H4 (cell line): ENCODE data around the gene OVOL2. TPM values are rescaled to one million over a fixed set of nuclear protein-coding genes. Genes with fewer than 3 reads are reported as not detected.
"Not testable (repeated sequence)": the region's sequence is repeated elsewhere in the genome, so short reads cannot be mapped to it uniquely, and the experiment has no call there.

Experiments used
- DNase-seq: peaks from one replicate; pipeline ENCODE4 v3.0.0-alpha.2; 2015; ENCODE audit warnings: low spot score
- total RNA-seq: library from RNA; depleted of rRNA; stranded (reverse); fragments of >200 nt; shearing (Covaris generic); gene quantifications from 2 replicates; pipeline ENCODE4 v1.2.3, GENCODE V29; 2014; rRNA removed

OVOL2 gene
- total RNA-seq, result 0.47 and 1.5 TPM in 2 replicates

DNA sequence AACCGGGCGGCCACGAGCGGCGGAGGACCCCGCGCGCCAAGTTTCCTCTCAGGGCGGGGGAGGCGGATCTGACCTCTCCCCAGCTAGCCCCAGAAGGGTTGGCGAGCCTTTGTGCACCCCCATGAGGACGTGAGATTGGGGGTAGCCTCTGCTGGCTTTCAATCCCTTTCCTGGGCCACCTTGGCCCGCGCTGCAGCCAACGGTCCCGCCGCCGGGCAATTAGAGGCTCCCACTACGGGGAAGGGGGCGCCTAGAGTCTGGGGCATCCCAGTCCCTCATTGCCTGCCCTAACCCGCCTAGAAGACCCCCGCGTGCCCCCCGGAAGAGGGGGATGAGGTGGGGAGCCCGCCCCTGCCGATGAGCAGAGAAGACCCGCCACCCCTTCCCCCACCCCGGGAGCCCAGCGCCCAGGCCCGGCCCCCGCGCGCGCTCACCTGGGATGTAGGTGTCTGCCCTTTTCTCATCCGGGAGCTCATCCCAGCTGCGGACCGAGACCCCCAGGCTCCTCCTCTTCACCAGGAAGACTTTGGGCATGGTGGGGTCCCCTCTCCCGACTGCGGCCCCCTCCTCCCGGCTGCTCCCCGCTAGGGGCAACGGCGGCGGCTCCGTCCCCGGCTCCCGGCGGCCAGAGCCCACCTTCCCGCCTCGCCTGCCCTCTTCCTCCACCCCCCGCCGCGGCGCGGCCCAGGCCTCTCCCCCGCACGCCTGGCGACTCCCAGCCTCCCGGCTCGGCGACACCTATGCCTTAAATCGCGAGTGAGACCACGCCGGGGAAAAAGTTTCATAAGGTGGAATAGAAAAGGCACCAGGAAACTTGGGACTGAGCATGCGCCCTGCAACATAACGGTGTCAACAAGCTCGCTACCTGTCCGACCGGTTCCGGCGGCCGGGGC is at the start of gene OVOL2:
Gene OVOL2, minus strand, starts transcription at position 816 of the 893 bp plus-strand sequence. Its CDS starts 282 bp downstream, at position 534.
- DNase-seq, result no peak

DNA sequence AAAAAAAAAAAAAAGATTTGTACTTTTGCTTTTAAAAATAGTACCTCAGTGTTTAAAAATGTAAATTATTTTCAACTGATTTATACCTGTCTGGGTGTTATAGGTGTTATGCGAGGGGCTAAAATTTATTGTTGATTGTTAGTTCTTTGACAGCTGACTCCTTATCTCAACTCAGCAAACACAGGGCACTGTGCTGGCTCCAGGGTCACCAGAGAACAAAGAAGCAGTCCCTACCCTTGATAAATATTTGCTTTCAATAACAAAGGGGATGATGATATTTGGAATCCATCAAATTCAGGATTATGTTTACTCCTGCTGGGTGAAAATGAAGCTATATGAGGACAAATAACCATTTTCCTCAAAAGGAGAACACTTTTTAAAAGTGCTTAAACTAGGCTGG is 45.8 kb upstream of the OVOL2 start:
- no peak for DNase-seq

DNA sequence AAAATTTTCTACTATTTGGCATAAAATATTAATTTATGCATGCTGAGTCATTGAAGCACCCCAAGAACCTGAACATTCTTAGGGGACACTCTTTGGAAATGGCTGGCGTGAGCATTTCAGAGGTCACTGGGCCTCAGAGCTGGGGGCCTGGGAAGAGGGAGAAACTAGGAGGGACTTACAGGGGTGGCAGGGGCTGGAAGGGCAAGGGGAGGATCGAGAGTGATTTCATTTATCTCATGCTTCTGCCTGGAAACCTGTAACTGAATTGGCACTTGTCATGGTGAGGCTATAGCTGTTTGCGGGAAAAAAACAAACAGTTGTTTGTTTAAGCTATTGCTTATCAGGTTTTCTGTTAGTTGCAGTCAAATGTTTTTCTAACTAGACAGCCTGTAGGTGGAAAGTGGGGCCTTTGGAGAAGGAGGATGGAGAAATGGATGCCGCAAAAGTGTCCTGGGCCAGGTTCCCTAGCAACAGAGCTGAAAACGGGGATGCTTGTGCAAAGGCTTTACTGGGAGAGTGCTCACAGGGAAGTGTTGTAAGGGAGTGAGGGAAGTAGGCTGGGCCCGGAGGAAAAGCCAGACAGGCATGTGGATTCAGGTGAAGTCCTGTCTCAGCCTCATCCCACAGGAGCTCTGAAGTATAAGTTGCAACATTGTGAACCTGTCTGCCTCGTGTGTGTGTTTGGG is 43.6 kb upstream of the OVOL2 start:
- no peak for DNase-seq

DNA sequence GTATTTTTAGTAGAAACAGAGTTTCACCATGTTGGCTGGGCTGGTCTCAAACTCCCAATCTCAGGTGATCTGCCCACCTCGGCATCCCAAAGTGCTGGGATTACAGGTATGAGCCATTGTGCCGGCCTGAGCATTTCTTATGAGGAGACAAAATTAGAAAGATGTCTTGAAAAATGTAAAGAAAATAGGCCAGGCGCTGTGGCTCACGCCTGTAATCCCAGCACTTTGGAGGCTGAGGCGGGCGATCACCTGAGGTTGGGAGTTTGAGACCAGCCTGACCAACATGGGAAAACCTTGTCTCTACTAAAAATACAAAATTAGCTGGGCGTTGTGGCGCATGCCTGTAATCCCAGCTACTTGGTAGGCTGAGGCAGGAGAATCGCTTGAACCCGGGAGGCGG is 42.9 kb upstream of the OVOL2 start:
- not testable (repeated sequence) for DNase-seq

DNA sequence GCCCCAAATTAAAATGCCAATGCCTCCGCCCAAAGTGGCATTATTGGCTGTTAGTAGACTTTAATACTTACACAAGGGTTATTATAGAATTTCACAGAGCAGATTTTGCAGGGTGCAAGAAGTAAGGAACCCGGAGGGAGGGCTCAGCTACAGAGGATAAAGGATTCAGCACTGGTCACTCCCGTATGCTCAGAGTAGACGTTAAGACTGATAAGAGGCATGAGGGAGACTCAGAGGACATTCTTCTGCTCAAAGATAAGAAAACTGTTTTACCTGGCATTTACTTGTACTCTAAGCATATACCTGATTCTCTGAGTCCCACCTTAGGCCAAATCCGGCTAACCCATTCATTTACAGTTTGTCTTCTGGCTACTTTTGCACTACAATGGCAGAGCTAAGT is 36.5 kb upstream of the OVOL2 start:
- no peak for DNase-seq

DNA sequence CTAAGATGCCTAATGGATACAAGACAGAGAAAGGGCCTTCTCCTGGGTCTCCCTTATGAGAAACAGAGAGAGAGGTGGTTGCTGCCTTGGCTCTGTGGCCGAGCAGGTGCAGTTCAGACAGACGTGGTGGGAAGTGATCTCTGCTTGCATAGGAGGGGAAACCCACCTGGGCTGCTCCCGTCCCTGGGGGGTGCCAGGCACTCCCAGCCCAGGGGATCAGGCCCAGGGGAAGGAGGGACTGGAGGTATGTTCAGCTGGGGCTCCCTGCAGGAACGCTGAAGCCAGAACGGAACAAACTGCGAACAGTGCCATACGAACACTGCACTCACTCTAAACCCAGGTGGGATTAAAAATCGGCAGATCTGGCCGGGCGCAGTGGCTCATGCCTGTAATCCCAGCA is 35.7 kb upstream of the OVOL2 start:
- no peak for DNase-seq

DNA sequence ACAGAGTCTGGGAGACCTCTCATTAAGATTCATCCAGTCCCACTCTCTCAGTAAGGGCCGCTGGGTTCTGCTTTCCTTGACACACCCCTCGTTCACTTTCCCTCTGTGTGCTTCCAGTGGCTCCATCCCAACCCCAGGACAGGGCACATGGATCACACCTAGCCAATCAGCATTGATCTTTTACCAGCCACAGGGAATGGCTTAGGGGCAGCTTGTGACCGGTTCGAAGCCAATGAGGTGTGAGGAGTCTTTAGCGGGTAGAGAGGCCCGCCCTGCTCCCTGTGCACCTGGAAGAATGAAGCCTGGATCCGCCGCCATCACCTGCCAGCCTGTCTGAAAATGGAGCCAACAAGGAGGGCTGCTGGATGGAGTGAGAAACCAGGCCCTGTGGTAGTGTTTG is 35.2 kb upstream of the OVOL2 start:
- DNase-seq, result no peak

DNA sequence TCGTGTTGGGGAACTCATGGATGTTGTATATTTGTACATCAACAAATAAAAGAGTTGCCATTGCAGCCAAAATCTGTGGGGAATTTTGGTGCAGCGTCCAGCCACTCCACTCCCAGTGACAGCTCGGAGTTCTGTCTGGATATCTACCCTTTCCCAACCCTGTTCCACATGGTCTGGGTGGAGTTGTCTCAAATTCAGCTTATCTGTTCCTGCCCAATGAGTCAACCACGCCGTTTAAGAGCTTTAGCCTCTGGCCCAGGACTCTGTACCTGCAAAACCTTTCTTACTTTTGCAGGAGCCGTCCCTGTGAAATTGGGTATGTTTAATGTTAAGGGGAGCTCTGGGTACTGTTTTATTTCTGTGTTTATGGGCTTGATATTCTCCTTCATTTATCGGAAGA is 33.9 kb upstream of the OVOL2 start:
- DNase-seq, result no peak

DNA sequence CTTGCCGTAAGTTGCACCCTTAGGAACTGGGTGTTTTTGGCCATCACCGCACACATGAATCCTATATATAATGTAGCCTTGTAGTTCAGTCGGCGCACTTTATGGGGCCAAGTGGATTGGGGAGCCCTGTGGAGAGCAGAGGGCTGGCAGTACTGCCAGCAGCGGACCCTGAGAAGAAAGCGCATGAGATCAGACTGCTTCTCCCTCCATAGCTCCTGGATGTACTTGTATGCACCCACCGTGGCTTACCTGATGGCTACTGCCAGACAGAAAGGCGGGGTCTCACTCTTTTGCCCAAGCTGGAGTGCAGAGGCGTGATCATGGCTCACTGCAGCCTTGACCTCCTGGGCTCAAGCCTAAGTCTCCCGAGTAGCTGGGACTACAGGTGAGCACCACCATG is 32.8 kb upstream of the OVOL2 start:
- no peak for DNase-seq

DNA sequence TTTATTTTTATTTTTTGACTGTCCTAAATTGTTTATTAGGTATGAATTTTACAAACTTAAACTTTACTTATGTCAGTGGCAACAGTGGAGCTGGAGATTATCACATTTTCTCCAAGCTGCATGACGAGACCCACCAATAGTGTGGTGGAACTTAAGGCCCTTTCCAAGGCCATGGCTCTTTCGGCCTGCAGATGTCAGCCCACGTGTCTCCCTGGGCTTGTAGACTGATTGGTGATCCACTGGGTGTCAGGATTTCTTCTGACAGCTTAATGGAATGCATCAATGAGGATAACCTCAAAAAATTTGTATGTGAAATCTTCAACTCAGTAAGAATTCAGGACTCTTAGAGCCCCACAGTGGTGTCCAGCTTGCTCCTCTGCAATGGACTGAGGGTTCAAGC is 32.3 kb upstream of the OVOL2 start:
- no peak for DNase-seq

DNA sequence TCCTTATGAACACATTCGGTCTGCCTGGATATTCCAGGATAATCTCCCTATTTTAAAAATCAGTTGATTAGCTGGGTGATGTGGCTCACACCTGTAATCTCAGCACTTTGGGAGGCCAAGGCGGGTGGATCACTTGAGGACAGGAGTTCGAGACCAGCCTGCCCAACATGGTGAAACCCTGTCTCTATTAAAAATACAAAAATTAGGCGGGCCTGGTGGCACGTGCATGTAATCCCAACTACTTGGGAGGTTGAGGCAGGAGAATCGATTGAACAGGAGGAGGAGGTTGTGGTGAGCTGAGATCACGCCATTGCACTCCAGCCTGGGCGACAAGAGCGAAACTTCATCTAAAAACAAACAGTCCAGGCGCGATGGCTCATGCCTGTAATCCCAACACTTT is 31.1 kb upstream of the OVOL2 start:
- not testable (repeated sequence) for DNase-seq

DNA sequence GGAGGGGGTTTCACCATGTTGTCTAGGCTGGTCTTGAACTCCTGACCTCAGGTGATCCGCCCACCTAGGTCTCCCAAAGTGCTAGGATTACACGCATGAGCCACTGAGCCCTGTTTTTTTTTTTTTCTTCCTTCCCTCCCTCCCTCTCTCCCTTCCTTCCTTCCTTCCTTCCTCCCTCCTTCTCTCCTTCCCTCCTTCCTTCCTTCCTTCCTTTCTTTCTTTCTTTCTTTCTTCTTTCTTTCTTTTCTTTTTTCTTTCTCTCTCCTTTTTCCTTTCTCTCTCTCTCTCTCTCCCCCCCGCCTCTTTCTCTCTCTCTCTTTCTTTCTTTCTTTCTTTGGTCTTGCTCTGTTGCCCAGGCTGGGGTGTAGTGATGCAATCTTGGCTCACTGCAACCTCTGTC is 30.6 kb upstream of the OVOL2 start:
- DNase-seq, result not testable (repeated sequence)

DNA sequence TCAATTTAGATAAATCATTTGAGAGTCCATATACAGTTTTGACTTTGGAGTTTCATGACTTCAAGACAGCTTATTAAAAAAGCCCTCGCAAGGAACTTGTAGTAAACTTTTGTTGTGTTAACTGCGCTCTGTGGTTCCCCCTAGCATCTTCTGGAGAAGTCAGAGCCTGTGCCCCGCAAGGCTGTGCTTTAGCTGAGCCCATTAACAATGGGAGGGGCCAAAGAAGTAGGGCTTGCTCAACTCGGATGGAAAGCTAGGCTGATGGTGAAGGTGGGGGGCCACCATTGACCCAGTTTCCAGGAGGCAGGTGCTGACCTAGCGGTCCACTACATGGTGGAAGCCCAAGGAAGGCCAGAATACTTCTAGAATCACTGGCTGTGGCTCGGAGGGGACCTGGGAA is 29.3 kb upstream of the OVOL2 start:
- DNase-seq, result no peak

DNA sequence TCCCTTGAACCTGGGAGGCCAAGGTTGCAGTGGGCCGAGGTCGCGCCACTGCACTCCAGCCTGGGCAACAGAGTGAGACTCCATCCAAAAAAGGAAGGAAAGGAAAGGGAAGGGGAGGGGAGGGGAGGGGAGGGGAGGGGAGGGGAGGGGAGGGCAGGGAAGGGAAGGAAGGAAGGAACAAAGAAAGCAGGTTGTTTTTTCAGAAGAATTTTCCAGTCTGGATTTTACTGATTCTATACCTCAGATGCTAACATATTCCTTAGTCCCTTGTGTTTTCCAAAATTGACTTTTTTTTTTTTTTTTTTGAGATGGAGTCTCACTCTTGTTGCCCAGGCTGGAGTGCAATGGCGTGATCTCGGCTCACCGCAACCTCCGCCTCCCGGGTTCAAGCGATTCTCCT is 23.1 kb upstream of the OVOL2 start:
- not testable (repeated sequence) for DNase-seq

DNA sequence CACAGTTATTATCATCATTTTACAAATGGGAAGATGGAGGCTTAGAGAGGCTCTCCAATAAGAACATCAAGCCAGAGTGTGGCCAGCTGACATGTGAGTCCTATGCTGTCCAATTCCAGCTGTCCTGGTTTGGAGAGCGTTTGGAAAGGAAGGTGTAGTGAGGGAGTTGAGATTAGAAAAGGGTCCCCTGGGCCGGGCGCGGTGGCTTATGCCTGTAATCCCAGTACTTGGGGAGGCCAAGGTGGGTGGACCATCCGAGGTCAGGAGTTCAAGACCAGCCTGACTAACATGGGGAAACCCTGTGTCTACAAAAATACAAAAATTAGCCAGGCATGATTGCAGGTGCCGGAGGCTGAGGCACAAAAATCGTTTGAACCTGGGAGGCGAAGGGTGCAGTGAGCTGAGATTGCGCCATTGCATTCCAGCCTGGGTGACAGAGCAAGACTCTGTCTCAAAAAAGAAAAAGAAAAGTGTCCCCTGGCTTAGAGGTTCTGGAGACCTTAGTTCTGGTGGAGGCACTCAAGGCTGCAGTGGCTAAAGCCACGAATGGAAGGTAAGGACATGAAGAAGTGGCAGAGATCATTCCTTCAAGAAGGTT is 22.1 kb upstream of the OVOL2 start:
- DNase-seq, result no peak

DNA sequence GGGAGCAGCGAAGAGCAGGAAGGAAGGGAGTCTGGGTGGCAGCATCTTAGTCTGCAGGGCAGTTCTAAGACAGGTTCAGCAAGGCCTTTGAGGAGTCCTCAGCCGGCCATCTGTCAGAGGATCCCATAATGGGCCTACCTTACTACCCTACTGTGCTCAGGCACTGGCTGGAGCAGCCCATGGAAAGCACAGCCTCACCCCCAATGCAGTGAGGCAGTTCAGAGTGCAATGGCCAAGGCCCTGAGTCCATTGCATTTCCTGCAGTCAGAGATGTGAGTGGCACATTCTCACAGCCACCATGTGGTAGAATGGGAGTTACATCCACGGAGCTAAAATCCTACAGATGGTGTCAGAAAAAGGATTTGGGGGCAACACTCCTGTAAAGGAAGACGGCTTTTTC is 19.4 kb upstream of the OVOL2 start:
- no peak for DNase-seq

DNA sequence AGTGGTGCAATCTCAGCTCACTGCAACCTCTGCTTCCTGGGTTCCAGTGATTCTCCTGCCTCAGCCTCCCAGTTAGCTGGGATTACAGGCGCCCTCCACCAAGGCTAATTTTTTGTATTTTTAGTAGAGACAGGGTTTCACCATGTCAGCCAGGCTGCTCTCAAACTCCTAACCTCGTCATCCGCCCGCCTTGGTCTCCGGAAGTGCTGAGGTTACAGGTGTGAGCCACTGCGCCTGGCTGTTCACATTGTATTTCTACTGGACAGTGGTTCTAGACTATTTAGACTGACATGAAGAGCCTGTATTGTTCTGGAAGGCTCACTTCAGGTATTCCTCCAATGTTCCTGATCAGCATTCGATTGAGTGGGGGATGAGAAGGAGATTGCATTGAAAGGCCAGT is 14.8 kb upstream of the OVOL2 start:
- no peak for DNase-seq

DNA sequence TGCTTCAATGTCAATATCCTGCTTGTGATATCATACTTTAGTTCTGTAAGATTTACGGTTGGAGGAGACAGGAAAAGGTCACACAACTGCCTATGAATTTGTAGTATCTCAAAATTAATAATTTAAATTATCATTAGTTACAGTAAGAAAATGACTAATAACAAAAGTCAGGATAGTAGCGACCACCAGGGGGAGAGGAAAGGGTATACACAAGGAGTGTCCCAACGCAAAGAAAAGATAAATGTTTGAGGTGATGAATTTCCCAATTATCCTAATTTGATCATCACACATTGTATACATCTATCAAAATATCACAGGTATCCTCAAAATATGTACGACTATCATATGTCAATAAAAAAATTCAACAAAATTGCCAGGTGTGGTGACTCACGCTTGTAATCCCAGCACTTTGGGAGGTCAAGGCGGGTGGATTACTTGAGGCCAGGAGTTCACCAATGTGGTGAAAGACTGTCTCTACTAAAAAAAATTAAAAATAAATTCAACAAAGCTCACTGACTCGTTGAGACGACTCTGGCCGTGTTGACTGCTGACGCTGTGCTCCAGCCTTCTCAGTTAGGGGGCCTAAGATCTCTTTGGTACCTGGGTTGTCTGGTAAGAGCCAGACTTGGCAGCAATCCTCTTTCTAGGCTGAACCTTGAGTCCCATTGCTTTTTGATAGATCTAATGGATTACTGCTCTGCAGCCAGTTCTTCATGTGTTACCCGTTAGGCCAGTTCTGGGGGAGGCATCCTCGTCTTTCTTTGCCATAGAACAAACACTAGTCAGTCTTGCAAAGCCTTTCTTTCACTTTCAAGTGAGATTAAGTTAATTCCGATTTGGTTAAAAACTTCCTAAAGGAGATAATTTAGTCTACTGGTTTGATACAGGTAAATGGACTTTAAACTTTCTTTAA is 9.0 kb upstream of the OVOL2 start:
- no peak for DNase-seq

DNA sequence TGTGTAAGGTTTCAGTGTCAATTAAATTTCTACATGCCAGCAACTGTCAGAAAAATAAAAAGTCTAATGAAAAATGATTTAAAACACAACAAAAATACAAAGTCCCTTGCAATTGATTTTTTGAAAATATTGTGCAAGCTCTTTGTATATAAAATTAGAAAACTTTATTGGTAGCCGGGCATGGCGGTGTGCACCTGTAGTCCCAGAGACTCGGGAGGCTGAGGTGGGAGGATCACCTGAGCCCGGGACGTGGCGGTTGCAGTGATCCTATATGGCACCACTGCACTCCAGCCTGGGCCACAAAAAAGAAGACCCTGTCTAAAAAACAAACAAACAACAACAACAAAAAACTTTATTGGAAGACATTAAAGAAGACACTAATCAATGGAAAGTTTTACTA is 6.0 kb upstream of the OVOL2 start:
- DNase-seq, result no peak

DNA sequence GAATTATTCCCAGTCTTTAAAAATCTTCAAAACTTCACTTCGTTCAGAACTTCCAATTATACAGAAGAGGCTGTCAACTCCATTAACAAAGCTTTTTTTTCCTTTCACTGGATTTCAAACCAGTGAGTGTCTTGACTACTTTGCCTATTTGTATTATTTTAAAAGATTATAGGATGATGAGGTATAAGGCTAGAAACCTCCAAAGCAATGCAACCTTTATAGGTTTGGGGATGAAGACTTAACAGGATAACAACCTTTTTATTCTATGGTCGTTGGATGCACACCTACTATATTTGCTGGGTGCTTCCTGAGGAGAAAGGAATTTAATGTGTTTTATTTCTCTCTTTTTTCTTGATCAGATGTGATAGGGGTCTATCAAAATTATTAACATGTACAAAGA is 1.9 kb upstream of the OVOL2 start:
- DNase-seq, result no peak

DNA sequence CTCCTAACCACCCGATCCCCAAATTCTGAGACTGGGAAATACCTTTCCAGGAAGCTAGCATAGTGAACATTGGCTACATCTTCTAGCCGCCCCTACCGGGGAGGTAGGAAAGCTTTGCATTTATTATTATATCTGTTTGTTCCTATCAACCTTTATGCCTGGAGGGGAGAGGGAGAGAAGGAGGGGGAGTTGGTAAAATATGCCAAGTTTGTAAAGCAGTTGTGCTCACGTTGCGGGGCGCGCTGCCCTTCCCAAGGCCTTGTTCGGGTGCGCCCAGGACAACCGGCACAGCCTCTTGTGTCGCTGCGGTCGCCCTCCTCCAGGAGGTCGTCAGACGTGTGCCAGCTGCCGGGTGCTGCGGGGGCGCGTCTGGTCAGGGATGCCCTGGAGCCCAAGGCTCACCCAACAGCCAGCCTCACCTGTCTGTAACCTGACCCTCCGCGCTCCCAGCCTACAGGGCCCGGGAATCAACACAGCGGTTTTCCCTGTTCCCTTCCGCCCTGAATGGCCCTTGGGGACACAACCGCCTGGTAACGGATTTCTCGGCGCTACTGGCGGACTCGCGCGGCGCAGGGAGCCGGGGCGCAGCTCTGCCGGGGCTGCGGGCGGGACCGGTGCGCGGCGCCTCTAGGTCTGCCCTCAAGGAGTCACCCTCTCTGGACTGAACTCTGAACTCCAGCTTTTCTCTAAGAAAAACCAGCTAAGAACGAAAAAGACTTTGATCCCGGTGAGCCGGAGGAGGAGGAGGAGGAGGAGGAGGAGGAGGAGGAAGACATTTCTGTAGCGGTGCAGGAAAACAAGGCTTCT is 1.1 kb upstream of the OVOL2 start:
- no peak for DNase-seq
